Activated T-helper 2 cell treated with anti-CD3 and anti-CD28 coated beads, Interferon-gamma antibody, Interleukin-2, Interleukin-4, amounts not matched to agents 10 μg/mL and 5 μg/mL and 100 μg/mL, durations not matched to agents 14 hours and 24 hours and 36 hours (primary cell): Measurements from ENCODE around the gene SOX14. TPM values are rescaled to one million over a fixed set of nuclear protein-coding genes. Genes with fewer than 3 reads are reported as not detected.

Source experiments
- DNase-seq: peaks from one replicate; pipeline ENCODE4 v3.0.0; 2021; ENCODE audit warnings: low spot score
- H3K27ac Mint-ChIP-seq: one replicate; pipeline ENCODE4 v1.8.0; 2021; ENCODE audit warnings: mixed read lengths
- H3K27me3 Mint-ChIP-seq: one replicate; pipeline ENCODE4 v1.8.0; 2021; ENCODE audit warnings: low read depth, mixed read lengths
- H3K36me3 Mint-ChIP-seq: one replicate; pipeline ENCODE4 v1.8.0; 2021; ENCODE audit warnings: low read depth, mixed read lengths
- H3K4me1 Mint-ChIP-seq: one replicate; pipeline ENCODE4 v1.8.0; 2021; ENCODE audit warnings: low read depth, mixed read lengths
- H3K4me3 Mint-ChIP-seq: one replicate; pipeline ENCODE4 v1.8.0; 2021; ENCODE audit warnings: low read depth, mild to moderate bottlenecking, moderate library complexity, mixed read lengths
- H3K9me3 Mint-ChIP-seq: one replicate; pipeline ENCODE4 v1.8.0; 2021; ENCODE audit warnings: mixed read lengths
- intact Hi-C: fragments of 100-400 bp; cut with micrococcal nuclease; formaldehyde crosslinking; loops from one replicate; pipeline ENCODE4 v1.15.1; 2023
- total RNA-seq: library from RNA; stranded (reverse); gene quantifications from 2 replicates; pipeline ENCODE4 v1.2.3, GENCODE V29; 2022

The SOX14 gene
- not detected in 2 replicates for total RNA-seq

- H3K9me3 Mint-ChIP-seq = no peaks in the 10 kb centered on the region
- intact Hi-C loops = no loop called here
- H3K27me3 Mint-ChIP-seq = peaks cover 79% of the 10 kb centered on the region
- H3K4me3 Mint-ChIP-seq = no peak within 1 kb of the TSS
- no peaks in the 10 kb centered on the region for H3K4me1 Mint-ChIP-seq
- no peak for DNase-seq
- H3K36me3 Mint-ChIP-seq = no peaks in the 10 kb centered on the region
- no peak within 1 kb of the TSS for H3K27ac Mint-ChIP-seq
These were observed at the start of gene SOX14 for GRCh38 chr3:137764001-137764433. Gene SOX14 (plus strand): TSS chr3:137764315. CDS start chr3:137764785, 470 bp downstream.

GRCh38 chr3:137714551-137714950, 49.6 kb upstream of the SOX14 start:
- H3K27me3 Mint-ChIP-seq = no peaks in the 10 kb centered on the region
- H3K27ac Mint-ChIP-seq = no peak overlapping the region
- no peak for DNase-seq
- intact Hi-C loops = no loop called here
- peaks cover 3% of the 10 kb centered on the region for H3K9me3 Mint-ChIP-seq
- H3K4me1 Mint-ChIP-seq = no peaks in the 10 kb centered on the region
- no peak overlapping the region for H3K4me3 Mint-ChIP-seq
- no peaks in the 10 kb centered on the region for H3K36me3 Mint-ChIP-seq

DNA sequence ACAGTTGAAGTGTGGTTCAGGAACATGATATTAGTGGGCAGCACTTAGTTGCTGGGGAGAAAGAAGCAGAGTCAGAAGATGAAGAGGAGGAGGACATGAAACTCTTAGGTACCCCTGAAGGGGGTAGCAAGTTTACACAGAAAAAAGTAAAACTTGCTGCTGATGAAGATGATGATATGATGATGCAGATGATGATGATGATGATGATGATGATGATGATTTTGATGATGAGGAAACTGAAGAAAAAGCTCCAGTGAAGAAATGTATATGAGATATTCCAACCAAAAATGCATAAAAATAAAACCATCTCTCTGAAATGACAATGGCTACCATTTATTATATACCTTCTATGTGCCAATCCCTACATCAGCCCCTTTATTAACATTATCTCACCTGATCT, 39.9 kb upstream of the SOX14 start:
- H3K4me1 Mint-ChIP-seq = no peaks in the 10 kb centered on the region
- no peaks in the 10 kb centered on the region for H3K36me3 Mint-ChIP-seq
- H3K27me3 Mint-ChIP-seq = no peaks in the 10 kb centered on the region
- no peak overlapping the region for H3K4me3 Mint-ChIP-seq
- H3K27ac Mint-ChIP-seq = no peak overlapping the region
- intact Hi-C loops = no loop called here
- no peaks in the 10 kb centered on the region for H3K9me3 Mint-ChIP-seq
- DNase-seq = no peak

- intact Hi-C loops = no loop called here
- Mint-ChIP-seq H3K4me1 (no peaks in the 10 kb centered on the region), H3K27ac (no peak overlapping the region), H3K9me3 (peaks cover 8% of the 10 kb centered on the region), H3K36me3 (no peaks in the 10 kb centered on the region), H3K4me3 (no peak overlapping the region), H3K27me3 (no peaks in the 10 kb centered on the region)
- no peak for DNase-seq
These were observed 26.9 kb upstream of the SOX14 start for GRCh38 chr3:137737208-137737607.

DNA sequence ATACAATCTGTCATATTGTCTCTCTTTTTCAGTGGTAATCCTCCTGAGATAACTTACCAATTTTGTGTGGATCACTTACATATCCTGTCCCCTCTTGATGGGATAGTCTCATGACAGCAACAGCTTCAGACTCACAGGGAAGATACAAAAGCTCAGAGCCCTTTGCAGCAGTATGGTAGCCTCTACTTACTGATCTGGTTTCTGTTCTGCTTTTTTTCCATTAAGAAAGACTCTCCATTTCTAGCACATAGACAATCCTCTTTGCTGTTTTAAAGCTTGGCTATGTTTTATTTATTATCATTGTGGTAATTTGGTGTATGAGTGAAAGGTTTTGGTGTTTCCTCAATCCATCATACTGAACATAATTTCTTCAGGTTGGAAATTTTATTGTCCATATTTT, 25.4 kb upstream of the SOX14 start:
- intact Hi-C loops = no loop called here
- no peak overlapping the region for H3K4me3 Mint-ChIP-seq
- H3K36me3 Mint-ChIP-seq = no peaks in the 10 kb centered on the region
- H3K9me3 Mint-ChIP-seq = peaks cover 8% of the 10 kb centered on the region
- DNase-seq = no peak
- H3K27me3 Mint-ChIP-seq = no peaks in the 10 kb centered on the region
- no peaks in the 10 kb centered on the region for H3K4me1 Mint-ChIP-seq
- H3K27ac Mint-ChIP-seq = no peak overlapping the region

DNA sequence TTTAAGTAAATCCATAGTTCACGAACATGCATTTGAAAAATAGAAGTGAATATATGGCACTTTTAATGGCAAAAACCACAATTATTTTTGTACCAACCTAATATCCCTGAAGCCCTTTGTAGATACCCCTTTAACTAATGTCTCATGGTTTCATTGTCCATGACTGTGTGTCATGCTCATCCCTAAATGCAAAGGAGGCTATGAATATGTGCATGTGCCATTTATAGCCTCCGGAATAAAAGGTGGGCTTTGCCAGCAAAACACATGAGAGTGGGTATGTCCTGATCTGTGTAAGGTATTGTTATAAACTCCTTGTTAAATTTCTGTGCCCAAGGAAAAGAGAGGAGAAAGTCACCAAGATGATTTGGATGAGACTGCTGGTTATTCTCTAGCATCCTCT, 20.5 kb upstream of the SOX14 start:
- Mint-ChIP-seq H3K4me3 (no peak overlapping the region), H3K27ac (no peak overlapping the region), H3K27me3 (no peaks in the 10 kb centered on the region), H3K36me3 (no peaks in the 10 kb centered on the region), H3K9me3 (no peaks in the 10 kb centered on the region), H3K4me1 (no peaks in the 10 kb centered on the region)
- no peak for DNase-seq
- intact Hi-C loops = no loop called here

DNA sequence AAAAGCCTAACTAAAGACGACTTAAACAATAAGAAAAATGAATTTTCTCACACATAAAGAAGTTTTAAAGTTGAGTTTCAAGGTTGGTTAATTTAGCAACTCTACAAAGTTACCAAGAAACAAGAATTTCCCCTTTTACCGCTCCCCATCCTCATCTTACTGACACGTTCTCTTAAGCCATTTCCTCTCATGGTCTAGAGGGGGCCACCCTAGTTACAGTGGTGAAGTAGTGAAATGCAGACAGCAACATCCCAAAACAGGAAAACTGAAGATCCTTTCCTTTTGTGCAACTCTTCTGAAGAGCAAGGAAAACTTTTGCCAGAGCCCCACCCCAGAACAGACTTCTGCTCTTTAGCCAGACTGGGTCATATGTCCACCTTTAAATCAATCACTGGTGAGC, 17.3 kb upstream of the SOX14 start:
- Mint-ChIP-seq H3K4me3 (no peak overlapping the region), H3K4me1 (no peaks in the 10 kb centered on the region), H3K27me3 (no peaks in the 10 kb centered on the region), H3K27ac (no peak overlapping the region), H3K9me3 (no peaks in the 10 kb centered on the region), H3K36me3 (no peaks in the 10 kb centered on the region)
- no peak for DNase-seq
- intact Hi-C loops = no loop called here

DNA sequence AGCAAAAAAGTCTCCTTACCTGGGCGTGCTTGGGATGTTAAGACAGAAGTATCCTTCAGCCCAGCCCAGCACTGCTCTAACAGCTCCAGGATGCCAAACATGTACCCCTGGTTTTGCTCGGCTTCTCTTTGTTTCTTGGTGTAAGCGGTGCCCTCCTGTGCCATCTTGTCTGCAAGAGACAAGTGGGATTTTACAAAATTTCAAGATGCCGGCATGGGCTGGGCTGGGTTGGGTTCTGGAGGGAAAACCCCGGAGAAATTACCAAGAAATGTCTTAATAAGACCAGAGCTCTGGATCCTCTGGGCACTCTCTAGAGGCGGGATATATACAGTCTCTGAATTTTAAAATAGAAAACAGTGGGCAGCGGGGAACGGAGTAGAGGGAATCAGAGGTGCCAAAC, 4.6 kb upstream of the SOX14 start:
- no peak overlapping the region for H3K27ac Mint-ChIP-seq
- no peak overlapping the region for H3K4me3 Mint-ChIP-seq
- H3K4me1 Mint-ChIP-seq = no peaks in the 10 kb centered on the region
- H3K27me3 Mint-ChIP-seq = peaks cover 47% of the 10 kb centered on the region
- intact Hi-C loops = no loop called here
- no peaks in the 10 kb centered on the region for H3K36me3 Mint-ChIP-seq
- H3K9me3 Mint-ChIP-seq = no peaks in the 10 kb centered on the region
- DNase-seq = no peak

DNA sequence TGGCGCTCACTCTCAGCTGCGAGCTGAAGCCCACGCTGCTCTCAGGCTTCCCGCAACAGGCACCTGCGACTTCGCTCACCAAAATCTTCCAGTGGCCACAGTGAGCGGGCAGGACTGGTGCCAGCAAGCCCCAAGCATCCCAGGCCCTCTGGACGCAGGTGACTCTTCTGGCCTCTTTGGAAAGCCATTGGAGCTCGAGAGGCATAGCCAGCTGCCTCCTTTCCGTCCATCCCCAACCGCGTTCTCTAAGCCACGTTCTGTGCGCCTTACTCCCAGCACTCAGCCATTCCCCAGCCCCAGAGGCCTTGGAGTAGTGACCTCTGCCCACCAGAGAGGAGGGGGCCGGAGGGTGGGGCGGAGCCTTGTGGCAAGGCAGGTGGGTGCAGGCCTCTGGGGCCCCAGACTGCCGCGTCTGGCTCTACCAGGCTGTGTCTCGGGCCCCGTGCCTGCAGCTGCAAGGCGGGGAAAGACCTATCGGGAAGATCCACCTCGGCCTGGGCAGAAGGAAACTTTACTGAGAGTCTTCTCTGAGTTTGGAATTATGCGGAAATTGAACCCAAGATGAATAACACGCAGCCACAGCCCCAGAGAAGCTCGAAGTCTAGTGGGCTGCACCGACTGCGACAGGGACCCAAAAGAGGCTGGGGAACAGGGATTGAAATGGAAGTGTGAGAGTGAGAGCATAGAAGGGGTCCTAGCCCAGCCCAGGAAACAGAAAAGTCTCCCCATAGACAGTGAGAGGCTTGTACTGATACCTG, 3.6 kb upstream of the SOX14 start:
- no peaks in the 10 kb centered on the region for H3K4me1 Mint-ChIP-seq
- H3K27me3 Mint-ChIP-seq = peaks cover 54% of the 10 kb centered on the region
- no peak overlapping the region for H3K4me3 Mint-ChIP-seq
- DNase-seq = no peak
- no peaks in the 10 kb centered on the region for H3K36me3 Mint-ChIP-seq
- H3K27ac Mint-ChIP-seq = no peak overlapping the region
- intact Hi-C loops = no loop called here
- H3K9me3 Mint-ChIP-seq = no peaks in the 10 kb centered on the region

DNA sequence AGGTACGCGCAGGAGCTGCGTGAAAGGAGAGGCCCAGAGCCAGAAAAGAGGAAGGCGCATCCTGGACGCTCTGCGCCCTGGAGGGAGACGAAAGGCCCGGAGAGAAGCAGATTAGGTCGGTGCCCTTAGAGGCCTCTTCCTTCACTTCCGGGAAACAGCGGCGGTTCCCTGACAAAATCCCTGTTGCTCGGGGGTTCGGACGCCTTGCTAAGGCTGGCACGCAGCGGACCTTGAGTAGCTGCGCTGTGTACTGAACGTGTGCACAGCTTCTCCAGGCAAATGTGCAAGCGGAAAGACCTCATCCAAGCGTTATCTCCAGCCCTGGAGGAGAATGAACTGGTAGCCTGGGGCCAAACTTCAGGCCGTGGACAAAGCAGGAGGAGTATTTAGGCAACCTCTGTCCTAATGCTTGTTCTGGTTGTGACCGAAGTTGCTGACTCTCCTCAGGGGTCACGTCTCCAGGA, 3.0 kb upstream of the SOX14 start:
- no peak for DNase-seq
- Mint-ChIP-seq H3K4me3 (no peak overlapping the region), H3K27me3 (peaks cover 60% of the 10 kb centered on the region), H3K4me1 (no peaks in the 10 kb centered on the region), H3K27ac (no peak overlapping the region), H3K36me3 (no peaks in the 10 kb centered on the region), H3K9me3 (no peaks in the 10 kb centered on the region)
- intact Hi-C loops = no loop called here

GRCh38 chr3:137761563-137762503, 2.3 kb upstream of the SOX14 start:
- H3K4me1 Mint-ChIP-seq = no peaks in the 10 kb centered on the region
- H3K27me3 Mint-ChIP-seq = peaks cover 66% of the 10 kb centered on the region
- no peak for DNase-seq
- intact Hi-C loops = no loop called here
- no peaks in the 10 kb centered on the region for H3K36me3 Mint-ChIP-seq
- H3K4me3 Mint-ChIP-seq = no peak overlapping the region
- no peak overlapping the region for H3K27ac Mint-ChIP-seq
- H3K9me3 Mint-ChIP-seq = no peaks in the 10 kb centered on the region

GRCh38 chr3:137762674-137763593, 1.2 kb upstream of the SOX14 start:
- no peak for DNase-seq
- no peak overlapping the region for H3K4me3 Mint-ChIP-seq

More at GRCh38 chr3:137762674-137763593, 1.2 kb upstream of the SOX14 start:
- Mint-ChIP-seq H3K27ac (no peak overlapping the region), H3K36me3 (no peaks in the 10 kb centered on the region), H3K4me1 (no peaks in the 10 kb centered on the region), H3K27me3 (peaks cover 73% of the 10 kb centered on the region), H3K9me3 (no peaks in the 10 kb centered on the region)
- intact Hi-C loops = no loop called here
